HepG2 (cell line): Measurements from ENCODE around the gene DSC2. TPM values are rescaled to one million over a fixed set of nuclear protein-coding genes. Genes with fewer than 3 reads are reported as not detected.

ENCODE experiments used
- MYPOP ChIP-seq: sonication (generic); formaldehyde crosslinking; IDR thresholded peaks from 2 replicates; pipeline ENCODE4 v1.8.1; 2023; ENCODE audit warnings: mild to moderate bottlenecking, moderate library complexity, missing genetic modification reagents
- RNF2 ChIP-seq: fragments of 450-650 bp; conservative IDR thresholded peaks from 2 replicates; pipeline ENCODE4 v1.6.1; 2016; ENCODE audit warnings: low read depth
- polyA plus RNA-seq, 8 experiments: library from polyadenylated mRNA; depleted of rRNA in 3 of 8; stranded (reverse) in 7 of 8; unstranded in 1 of 8; fragments of >200 nt; fragmentation: Illumina TruSeq in 4 of 8; extraction: Trizol in 4 of 8; gene quantifications; 2 replicates each; pipeline versions ENCODE4 v1.2.1 to v1.2.3, GENCODE V29; 2011 to 2016; ENCODE audit warnings: low read depth in 4 of 8, missing spikeins in 1 of 8, mixed read lengths in 1 of 8; ENCODE audit not compliant: insufficient read depth in 1 of 8
- total RNA-seq, 5 experiments: library from RNA; depleted of rRNA; stranded (reverse); fragments of >200 nt; fragmentation: Illumina TruSeq; extraction: Trizol; gene quantifications; 2 replicates each; pipeline ENCODE4 v1.2.3, GENCODE V29; 2016; ENCODE audit warnings: low read depth in 1 of 5
- TF ChIP-seq, protein P1 (sequence below): sonication (generic); formaldehyde crosslinking; IDR thresholded peaks from 2 replicates; pipeline ENCODE4 v1.5.0; 2020; ENCODE audit warnings: missing genetic modification reagents
- TF ChIP-seq, protein P2 (sequence below): sonication (generic); formaldehyde crosslinking; IDR thresholded peaks from 2 replicates; pipeline ENCODE4 v1.4.0; 2020; ENCODE audit warnings: missing genetic modification reagents
- TF ChIP-seq, protein P3 (sequence below): IDR thresholded peaks from 2 replicates; pipeline ENCODE4 v1.6.1; 2012; ENCODE audit warnings: low read depth, low read length, improper control_type of control experiment
- TF ChIP-seq, protein P4 (sequence below): sonication (generic); formaldehyde crosslinking; IDR thresholded peaks from 2 replicates; pipeline ENCODE4 v1.4.0; 2020; ENCODE audit warnings: mild to moderate bottlenecking, missing genetic modification reagents, borderline replicate concordance
- TF ChIP-seq, protein P5 (sequence below): sonication (generic); formaldehyde crosslinking; conservative IDR thresholded peaks from 2 replicates; pipeline ENCODE4 v1.4.0; 2020; ENCODE audit warnings: missing genetic modification reagents
- TF ChIP-seq, protein P6 (sequence below): IDR thresholded peaks from 2 replicates; pipeline ENCODE4 v1.6.1; 2018; ENCODE audit warnings: missing genetic modification reagents

DSC2 gene
- total and polyA plus RNA-seq, 2 of the 13 experiments (the other 11 are each of a cell fraction or from before 2014, with no cell fraction given): 7.2 to 24.9 TPM

- TF ChIP-seq, protein P1, sequence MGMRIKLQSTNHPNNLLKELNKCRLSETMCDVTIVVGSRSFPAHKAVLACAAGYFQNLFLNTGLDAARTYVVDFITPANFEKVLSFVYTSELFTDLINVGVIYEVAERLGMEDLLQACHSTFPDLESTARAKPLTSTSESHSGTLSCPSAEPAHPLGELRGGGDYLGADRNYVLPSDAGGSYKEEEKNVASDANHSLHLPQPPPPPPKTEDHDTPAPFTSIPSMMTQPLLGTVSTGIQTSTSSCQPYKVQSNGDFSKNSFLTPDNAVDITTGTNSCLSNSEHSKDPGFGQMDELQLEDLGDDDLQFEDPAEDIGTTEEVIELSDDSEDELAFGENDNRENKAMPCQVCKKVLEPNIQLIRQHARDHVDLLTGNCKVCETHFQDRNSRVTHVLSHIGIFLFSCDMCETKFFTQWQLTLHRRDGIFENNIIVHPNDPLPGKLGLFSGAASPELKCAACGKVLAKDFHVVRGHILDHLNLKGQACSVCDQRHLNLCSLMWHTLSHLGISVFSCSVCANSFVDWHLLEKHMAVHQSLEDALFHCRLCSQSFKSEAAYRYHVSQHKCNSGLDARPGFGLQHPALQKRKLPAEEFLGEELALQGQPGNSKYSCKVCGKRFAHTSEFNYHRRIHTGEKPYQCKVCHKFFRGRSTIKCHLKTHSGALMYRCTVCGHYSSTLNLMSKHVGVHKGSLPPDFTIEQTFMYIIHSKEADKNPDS (CRISPR knock-in tag): no peak
- TF ChIP-seq RNF2 (no peak), MYPOP (CRISPR knock-in tag) (peak; percentile 86)
- TF ChIP-seq, protein P2, sequence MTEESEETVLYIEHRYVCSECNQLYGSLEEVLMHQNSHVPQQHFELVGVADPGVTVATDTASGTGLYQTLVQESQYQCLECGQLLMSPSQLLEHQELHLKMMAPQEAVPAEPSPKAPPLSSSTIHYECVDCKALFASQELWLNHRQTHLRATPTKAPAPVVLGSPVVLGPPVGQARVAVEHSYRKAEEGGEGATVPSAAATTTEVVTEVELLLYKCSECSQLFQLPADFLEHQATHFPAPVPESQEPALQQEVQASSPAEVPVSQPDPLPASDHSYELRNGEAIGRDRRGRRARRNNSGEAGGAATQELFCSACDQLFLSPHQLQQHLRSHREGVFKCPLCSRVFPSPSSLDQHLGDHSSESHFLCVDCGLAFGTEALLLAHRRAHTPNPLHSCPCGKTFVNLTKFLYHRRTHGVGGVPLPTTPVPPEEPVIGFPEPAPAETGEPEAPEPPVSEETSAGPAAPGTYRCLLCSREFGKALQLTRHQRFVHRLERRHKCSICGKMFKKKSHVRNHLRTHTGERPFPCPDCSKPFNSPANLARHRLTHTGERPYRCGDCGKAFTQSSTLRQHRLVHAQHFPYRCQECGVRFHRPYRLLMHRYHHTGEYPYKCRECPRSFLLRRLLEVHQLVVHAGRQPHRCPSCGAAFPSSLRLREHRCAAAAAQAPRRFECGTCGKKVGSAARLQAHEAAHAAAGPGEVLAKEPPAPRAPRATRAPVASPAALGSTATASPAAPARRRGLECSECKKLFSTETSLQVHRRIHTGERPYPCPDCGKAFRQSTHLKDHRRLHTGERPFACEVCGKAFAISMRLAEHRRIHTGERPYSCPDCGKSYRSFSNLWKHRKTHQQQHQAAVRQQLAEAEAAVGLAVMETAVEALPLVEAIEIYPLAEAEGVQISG: no peak; the same call in 1 of the 2 replicates
- TF ChIP-seq, protein P3, sequence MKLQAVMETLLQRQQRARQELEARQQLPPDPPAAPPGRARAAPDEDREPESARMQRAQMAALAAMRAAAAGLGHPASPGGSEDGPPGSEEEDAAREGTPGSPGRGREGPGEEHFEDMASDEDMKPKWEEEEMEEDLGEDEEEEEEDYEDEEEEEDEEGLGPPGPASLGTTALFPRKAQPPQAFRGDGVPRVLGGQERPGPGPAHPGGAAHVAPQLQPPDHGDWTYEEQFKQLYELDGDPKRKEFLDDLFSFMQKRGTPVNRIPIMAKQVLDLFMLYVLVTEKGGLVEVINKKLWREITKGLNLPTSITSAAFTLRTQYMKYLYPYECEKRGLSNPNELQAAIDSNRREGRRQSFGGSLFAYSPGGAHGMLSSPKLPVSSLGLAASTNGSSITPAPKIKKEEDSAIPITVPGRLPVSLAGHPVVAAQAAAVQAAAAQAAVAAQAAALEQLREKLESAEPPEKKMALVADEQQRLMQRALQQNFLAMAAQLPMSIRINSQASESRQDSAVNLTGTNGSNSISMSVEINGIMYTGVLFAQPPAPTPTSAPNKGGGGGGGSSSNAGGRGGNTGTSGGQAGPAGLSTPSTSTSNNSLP: no peak
- TF ChIP-seq, protein P4, sequence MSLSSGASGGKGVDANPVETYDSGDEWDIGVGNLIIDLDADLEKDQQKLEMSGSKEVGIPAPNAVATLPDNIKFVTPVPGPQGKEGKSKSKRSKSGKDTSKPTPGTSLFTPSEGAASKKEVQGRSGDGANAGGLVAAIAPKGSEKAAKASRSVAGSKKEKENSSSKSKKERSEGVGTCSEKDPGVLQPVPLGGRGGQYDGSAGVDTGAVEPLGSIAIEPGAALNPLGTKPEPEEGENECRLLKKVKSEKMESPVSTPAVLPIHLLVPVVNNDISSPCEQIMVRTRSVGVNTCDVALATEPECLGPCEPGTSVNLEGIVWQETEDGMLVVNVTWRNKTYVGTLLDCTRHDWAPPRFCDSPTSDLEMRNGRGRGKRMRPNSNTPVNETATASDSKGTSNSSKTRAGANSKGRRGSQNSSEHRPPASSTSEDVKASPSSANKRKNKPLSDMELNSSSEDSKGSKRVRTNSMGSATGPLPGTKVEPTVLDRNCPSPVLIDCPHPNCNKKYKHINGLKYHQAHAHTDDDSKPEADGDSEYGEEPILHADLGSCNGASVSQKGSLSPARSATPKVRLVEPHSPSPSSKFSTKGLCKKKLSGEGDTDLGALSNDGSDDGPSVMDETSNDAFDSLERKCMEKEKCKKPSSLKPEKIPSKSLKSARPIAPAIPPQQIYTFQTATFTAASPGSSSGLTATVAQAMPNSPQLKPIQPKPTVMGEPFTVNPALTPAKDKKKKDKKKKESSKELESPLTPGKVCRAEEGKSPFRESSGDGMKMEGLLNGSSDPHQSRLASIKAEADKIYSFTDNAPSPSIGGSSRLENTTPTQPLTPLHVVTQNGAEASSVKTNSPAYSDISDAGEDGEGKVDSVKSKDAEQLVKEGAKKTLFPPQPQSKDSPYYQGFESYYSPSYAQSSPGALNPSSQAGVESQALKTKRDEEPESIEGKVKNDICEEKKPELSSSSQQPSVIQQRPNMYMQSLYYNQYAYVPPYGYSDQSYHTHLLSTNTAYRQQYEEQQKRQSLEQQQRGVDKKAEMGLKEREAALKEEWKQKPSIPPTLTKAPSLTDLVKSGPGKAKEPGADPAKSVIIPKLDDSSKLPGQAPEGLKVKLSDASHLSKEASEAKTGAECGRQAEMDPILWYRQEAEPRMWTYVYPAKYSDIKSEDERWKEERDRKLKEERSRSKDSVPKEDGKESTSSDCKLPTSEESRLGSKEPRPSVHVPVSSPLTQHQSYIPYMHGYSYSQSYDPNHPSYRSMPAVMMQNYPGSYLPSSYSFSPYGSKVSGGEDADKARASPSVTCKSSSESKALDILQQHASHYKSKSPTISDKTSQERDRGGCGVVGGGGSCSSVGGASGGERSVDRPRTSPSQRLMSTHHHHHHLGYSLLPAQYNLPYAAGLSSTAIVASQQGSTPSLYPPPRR (CRISPR knock-in tag): 0 out of 2 replicates have a peak, but pooled peaks have one; percentile 34
- TF ChIP-seq, protein P5, sequence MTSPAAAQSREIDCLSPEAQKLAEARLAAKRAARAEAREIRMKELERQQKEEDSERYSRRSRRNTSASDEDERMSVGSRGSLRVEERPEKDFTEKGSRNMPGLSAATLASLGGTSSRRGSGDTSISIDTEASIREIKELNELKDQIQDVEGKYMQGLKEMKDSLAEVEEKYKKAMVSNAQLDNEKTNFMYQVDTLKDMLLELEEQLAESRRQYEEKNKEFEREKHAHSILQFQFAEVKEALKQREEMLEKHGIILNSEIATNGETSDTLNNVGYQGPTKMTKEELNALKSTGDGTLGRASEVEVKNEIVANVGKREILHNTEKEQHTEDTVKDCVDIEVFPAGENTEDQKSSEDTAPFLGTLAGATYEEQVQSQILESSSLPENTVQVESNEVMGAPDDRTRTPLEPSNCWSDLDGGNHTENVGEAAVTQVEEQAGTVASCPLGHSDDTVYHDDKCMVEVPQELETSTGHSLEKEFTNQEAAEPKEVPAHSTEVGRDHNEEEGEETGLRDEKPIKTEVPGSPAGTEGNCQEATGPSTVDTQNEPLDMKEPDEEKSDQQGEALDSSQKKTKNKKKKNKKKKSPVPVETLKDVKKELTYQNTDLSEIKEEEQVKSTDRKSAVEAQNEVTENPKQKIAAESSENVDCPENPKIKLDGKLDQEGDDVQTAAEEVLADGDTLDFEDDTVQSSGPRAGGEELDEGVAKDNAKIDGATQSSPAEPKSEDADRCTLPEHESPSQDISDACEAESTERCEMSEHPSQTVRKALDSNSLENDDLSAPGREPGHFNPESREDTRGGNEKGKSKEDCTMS (CRISPR knock-in tag): no peak
- TF ChIP-seq, protein P6, sequence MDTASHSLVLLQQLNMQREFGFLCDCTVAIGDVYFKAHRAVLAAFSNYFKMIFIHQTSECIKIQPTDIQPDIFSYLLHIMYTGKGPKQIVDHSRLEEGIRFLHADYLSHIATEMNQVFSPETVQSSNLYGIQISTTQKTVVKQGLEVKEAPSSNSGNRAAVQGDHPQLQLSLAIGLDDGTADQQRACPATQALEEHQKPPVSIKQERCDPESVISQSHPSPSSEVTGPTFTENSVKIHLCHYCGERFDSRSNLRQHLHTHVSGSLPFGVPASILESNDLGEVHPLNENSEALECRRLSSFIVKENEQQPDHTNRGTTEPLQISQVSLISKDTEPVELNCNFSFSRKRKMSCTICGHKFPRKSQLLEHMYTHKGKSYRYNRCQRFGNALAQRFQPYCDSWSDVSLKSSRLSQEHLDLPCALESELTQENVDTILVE (CRISPR knock-in tag): no peak
These were observed 817 bp downstream of the DSC2 start (continued) for GRCh38 chr18:31101183-31102024.
